BJ (cell line): ENCODE data around the gene IRAK3. TPM values are rescaled to one million over a fixed set of nuclear protein-coding genes. Genes with fewer than 3 reads are reported as not detected.
"Not testable (repeated sequence)": the region's sequence is repeated elsewhere in the genome, so short reads cannot be mapped to it uniquely, and the experiment has no call there.

Source experiments
- CTCF ChIA-PET: fragments of 350-600 bp; formaldehyde crosslinking; extraction: SDS; loops from one replicate; lab custom pipeline; 2021; ENCODE audit warnings: antibody characterized with exemption, inconsistent platforms; lab: Yijun Ruan, JAX
- POLR2A ChIA-PET: fragments of 300-600 bp; sonication (Branson Sonifier 250); formaldehyde crosslinking; extraction: SDS; loops from one replicate; lab custom pipeline; 2021; ENCODE audit warnings: antibody characterized with exemption; lab: Charles Lee
- DNase-seq: peaks from one replicate; pipeline ENCODE4 v3.0.0-alpha.2; 2011; ENCODE audit warnings: low read depth
- H3K27me3 ChIP-seq: 2 replicates; pipeline ENCODE4 v1.6.0; 2011; ENCODE audit warnings: low read length; ENCODE audit not compliant: control insufficient read depth, insufficient read depth
- H3K36me3 ChIP-seq: 2 replicates; pipeline ENCODE4 v1.5.1; 2011; ENCODE audit warnings: low read length; ENCODE audit not compliant: control insufficient read depth, insufficient read depth
- H3K4me3 ChIP-seq: 2 replicates; pipeline ENCODE4 v1.5.1; 2011; ENCODE audit warnings: low read depth, mild to moderate bottlenecking, control low read depth, low read length
- CTCF ChIP-seq: IDR thresholded peaks from 2 replicates; pipeline ENCODE4 v1.5.1; 2011; ENCODE audit warnings: low read depth, mild to moderate bottlenecking, control low read depth, inconsistent platforms, low read length, moderate library complexity; ENCODE audit not compliant: insufficient read depth
- polyA plus RNA-seq: library from polyadenylated mRNA; depleted of rRNA; stranded (reverse); fragments of >200 nt; gene quantifications from 2 replicates; pipeline ENCODE4 v1.2.3, GENCODE V29; 2011

Gene IRAK3
- polyA plus RNA-seq, 1 experiment: 3.1 TPM

GRCh38 chr12:66235626-66236281 lies 46.7 kb downstream of the IRAK3 start:
- no peaks in the 10 kb centered on the region for H3K27me3 ChIP-seq
- no peak for DNase-seq
- peak overlapping the region; percentile 41 for H3K4me3 ChIP-seq
- POLR2A ChIA-PET: no interaction called here
- no peak; the same call in 1 of the 2 replicates for TF ChIP-seq CTCF
- CTCF ChIA-PET: interaction anchor here (1.0 to 1.5 kb wide), 7 partner anchors 10 to 154 kb away, joined by 3 to 4 read pairs (median 3); no protein-coding TSS in a partner anchor
- H3K36me3 ChIP-seq: no peaks in the 10 kb centered on the region; the same call in 1 of the 2 replicates

GRCh38 chr12:66236282-66236675 lies 47.3 kb downstream of the IRAK3 start:
- DNase-seq, H3K36me3 ChIP-seq, H3K27me3 ChIP-seq, H3K4me3 ChIP-seq, POLR2A ChIA-PET: not testable (repeated sequence)
- CTCF ChIA-PET: interaction anchor here (0.6 to 1.2 kb wide), 5 partner anchors 11 to 154 kb away, joined by 3 read pairs; no protein-coding TSS in a partner anchor

- ChIA-PET POLR2A (no interaction called here), CTCF (interaction anchor here (1.1 to 1.2 kb wide), 2 partner anchors 10 to 92 kb away, joined by 3 read pairs; no protein-coding TSS in a partner anchor)
- DNase-seq: no peak
- H3K4me3 ChIP-seq: no peak overlapping the region
- H3K36me3 ChIP-seq: no peaks in the 10 kb centered on the region
- no peaks in the 10 kb centered on the region for H3K27me3 ChIP-seq
- TF ChIP-seq CTCF: no peak
Observed at GRCh38 chr12:66236969-66237368, 48.0 kb downstream of the IRAK3 start.

- ChIA-PET POLR2A (no interaction called here), CTCF (interaction anchor here (1.1 kb wide), 1 partner anchor 92 kb away, joined by 3 read pairs; no protein-coding TSS in a partner anchor)
- H3K4me3 ChIP-seq: no peak overlapping the region
- no peak for TF ChIP-seq CTCF
- no peaks in the 10 kb centered on the region for H3K27me3 ChIP-seq
- H3K36me3 ChIP-seq: no peaks in the 10 kb centered on the region
- DNase-seq: no peak
Observed at GRCh38 chr12:66237505-66238175, 48.6 kb downstream of the IRAK3 start.

- ChIA-PET CTCF (no interaction called here), POLR2A (no interaction called here)
- Histone ChIP-seq H3K36me3 (no peaks in the 10 kb centered on the region), H3K27me3 (no peaks in the 10 kb centered on the region), H3K4me3 (no peak overlapping the region)
- no peak for DNase-seq
- no peak for TF ChIP-seq CTCF
Observed at GRCh38 chr12:66239295-66239694, 50.3 kb downstream of the IRAK3 start.
